ENCODE data around the gene NPAT. TPM values are rescaled to one million over a fixed set of nuclear protein-coding genes. Genes with fewer than 3 reads are reported as not detected.

Gene NPAT
- total and polyA plus RNA-seq, 9 of the 15 experiments (the other 6 are each of a cell fraction or from before 2014, with no cell fraction given) = 8.8 to 30.0 (median 22.1) TPM

DNA sequence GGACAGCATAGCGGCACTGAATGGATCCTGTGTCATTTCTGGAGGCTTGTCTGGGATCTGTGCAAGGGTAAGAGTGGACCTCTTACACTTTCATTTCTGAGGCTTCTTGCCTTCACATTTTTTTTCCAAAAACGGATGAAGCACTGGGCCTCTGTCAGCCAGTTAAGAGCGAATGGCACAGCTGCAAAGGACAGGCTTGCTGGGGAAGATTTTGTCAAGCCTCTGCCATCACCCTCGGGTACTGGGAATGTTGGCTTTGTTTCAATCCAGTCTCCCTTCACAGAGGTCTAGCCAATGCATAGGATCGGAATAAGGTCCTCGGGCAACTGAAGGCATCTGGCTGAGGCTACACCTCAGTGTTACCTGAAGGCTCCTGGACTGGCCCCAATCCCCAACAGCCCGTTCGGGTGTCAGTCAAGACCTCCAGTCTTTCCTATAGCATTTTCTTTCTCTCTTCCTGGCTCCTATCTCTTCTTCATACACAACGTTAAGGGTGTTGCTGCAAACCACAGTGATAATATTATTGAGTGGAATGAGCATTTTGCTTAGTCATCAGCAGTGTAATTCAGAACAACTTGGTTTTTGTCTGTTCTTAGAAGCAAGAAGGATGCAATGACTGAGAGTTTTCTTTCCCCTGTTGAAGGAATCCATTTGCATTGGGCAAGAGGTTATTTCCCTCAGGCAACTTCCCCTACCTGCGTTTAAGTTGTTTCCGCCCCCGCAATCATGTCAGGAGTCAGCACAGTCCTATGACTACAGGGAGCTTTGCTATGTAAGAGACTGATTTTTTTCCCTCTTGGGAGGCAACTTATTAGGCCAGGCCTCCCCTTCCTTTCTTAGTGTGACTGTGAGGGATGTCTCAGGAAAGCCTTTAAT, 22.8 kb downstream of the NPAT start (continued):
- TF ChIP-seq, protein P1, sequence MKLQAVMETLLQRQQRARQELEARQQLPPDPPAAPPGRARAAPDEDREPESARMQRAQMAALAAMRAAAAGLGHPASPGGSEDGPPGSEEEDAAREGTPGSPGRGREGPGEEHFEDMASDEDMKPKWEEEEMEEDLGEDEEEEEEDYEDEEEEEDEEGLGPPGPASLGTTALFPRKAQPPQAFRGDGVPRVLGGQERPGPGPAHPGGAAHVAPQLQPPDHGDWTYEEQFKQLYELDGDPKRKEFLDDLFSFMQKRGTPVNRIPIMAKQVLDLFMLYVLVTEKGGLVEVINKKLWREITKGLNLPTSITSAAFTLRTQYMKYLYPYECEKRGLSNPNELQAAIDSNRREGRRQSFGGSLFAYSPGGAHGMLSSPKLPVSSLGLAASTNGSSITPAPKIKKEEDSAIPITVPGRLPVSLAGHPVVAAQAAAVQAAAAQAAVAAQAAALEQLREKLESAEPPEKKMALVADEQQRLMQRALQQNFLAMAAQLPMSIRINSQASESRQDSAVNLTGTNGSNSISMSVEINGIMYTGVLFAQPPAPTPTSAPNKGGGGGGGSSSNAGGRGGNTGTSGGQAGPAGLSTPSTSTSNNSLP (IDR thresholded peaks at IDR 0.05; ENCODE audit: borderline replicate concordance, low read depth, low read length) = 0 out of 2 replicates have a peak, but pooled peaks have one; percentile 23
- TF ChIP-seq MAFG (tag; conservative IDR thresholded peaks at IDR 0.05) (peak; percentile 99), HIVEP1 (CRISPR knock-in tag; IDR thresholded peaks at IDR 0.05) (no peak), ZC3H11A (IDR thresholded peaks at IDR 0.05; ENCODE audit: low read depth, low read length) (no peak), COPS2 (conservative IDR thresholded peaks at IDR 0.05) (no peak), NFRKB (IDR thresholded peaks at IDR 0.05; ENCODE audit: low read depth) (no peak), RHOXF2B (CRISPR knock-in tag; conservative IDR thresholded peaks at IDR 0.05) (no peak), ZNF408 (CRISPR knock-in tag; IDR thresholded peaks at IDR 0.05; ENCODE audit: low read depth) (no peak), WHSC1 (IDR thresholded peaks at IDR 0.05; ENCODE audit: low read length) (no peak), HDAC6 (IDR thresholded peaks at IDR 0.05; ENCODE audit: low read depth, low read length) (no peak), SMARCE1 (IDR thresholded peaks at IDR 0.05) (peak; percentile 74), KLF10 (CRISPR knock-in tag; IDR thresholded peaks at IDR 0.05) (no peak), THRAP3 (IDR thresholded peaks at IDR 0.05; ENCODE audit: borderline replicate concordance) (no peak), ATF3 (IDR thresholded peaks at IDR 0.05) (peak; percentile 54; the same call in 1 of the 2 replicates), ATF3 (CRISPR knock-in tag; conservative IDR thresholded peaks at IDR 0.05) (no peak), ZNF79 (CRISPR knock-in tag; IDR thresholded peaks at IDR 0.05; ENCODE audit: low read depth) (no peak), MEF2D (tag; conservative IDR thresholded peaks at IDR 0.05; ENCODE audit: low read depth) (no peak), RAD51 (IDR thresholded peaks at IDR 0.05; ENCODE audit: borderline replicate concordance, low read depth) (no peak), CBFA2T2 (conservative IDR thresholded peaks at IDR 0.05) (no peak), HLTF (IDR thresholded peaks at IDR 0.05) (no peak), FOXA1 (IDR thresholded peaks at IDR 0.05; ENCODE audit: borderline replicate concordance) (no peak)
- TF ChIP-seq, protein P2, sequence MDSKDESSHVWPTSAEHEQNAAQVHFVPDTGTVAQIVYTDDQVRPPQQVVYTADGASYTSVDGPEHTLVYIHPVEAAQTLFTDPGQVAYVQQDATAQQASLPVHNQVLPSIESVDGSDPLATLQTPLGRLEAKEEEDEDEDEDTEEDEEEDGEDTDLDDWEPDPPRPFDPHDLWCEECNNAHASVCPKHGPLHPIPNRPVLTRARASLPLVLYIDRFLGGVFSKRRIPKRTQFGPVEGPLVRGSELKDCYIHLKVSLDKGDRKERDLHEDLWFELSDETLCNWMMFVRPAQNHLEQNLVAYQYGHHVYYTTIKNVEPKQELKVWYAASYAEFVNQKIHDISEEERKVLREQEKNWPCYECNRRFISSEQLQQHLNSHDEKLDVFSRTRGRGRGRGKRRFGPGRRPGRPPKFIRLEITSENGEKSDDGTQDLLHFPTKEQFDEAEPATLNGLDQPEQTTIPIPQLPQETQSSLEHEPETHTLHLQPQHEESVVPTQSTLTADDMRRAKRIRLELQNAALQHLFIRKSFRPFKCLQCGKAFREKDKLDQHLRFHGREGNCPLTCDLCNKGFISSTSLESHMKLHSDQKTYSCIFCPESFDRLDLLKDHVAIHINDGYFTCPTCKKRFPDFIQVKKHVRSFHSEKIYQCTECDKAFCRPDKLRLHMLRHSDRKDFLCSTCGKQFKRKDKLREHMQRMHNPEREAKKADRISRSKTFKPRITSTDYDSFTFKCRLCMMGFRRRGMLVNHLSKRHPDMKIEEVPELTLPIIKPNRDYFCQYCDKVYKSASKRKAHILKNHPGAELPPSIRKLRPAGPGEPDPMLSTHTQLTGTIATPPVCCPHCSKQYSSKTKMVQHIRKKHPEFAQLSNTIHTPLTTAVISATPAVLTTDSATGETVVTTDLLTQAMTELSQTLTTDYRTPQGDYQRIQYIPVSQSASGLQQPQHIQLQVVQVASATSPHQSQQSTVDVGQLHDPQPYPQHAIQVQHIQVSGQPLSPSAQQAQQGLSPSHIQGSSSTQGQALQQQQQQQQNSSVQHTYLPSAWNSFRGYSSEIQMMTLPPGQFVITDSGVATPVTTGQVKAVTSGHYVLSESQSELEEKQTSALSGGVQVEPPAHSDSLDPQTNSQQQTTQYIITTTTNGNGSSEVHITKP (IDR thresholded peaks at IDR 0.05; ENCODE audit: partially characterized antibody) = no peak

Measured in K562 (cell line).